Measurements from ENCODE around the gene CCK. TPM values are rescaled to one million over a fixed set of nuclear protein-coding genes. Genes with fewer than 3 reads are reported as not detected.

CCK gene
- total RNA-seq, 1 donor from 2014 or later = not detected

- Histone ChIP-seq H3K27me3 (no peaks in the 10 kb centered on the region), H3K27ac (no peak overlapping the region), H3K36me3 (peaks cover 2 to 9% of the 10 kb centered on the region in 2 donors), H3K4me3 (no peak overlapping the region), H3K4me1 (peaks cover 0 to 7% of the 10 kb centered on the region in 2 donors), H3K9me3 (no peaks in the 10 kb centered on the region)
- intact Hi-C loops (cut with DNase I) = no loop called here
- TF ChIP-seq CTCF (IDR thresholded peaks at IDR 0.05) = no peak
- no peak for DNase-seq (ENCODE audit: low spot score in 2 of 2)
Measured at GRCh38 chr3:42229266-42229941, 36.6 kb downstream of the CCK start.

- DNase-seq (ENCODE audit: low spot score in 2 of 2) = no peak
- Histone ChIP-seq H3K36me3 (peaks cover 8 to 15% of the 10 kb centered on the region in 2 donors), H3K4me1 (peaks cover 0 to 7% of the 10 kb centered on the region in 2 donors), H3K9me3 (no peaks in the 10 kb centered on the region), H3K4me3 (no peak overlapping the region), H3K27me3 (no peaks in the 10 kb centered on the region), H3K27ac (no peak overlapping the region)
- intact Hi-C loops (cut with DNase I) = no loop called here
- no peak for TF ChIP-seq CTCF (IDR thresholded peaks at IDR 0.05)
Measured at GRCh38 chr3:42228796-42229195, 37.2 kb downstream of the CCK start.

GRCh38 chr3:42226470-42227425 lies 39.2 kb downstream of the CCK start:
- Histone ChIP-seq H3K4me3 (no peak overlapping the region), H3K27ac (no peak overlapping the region), H3K27me3 (no peaks in the 10 kb centered on the region), H3K4me1 (peaks cover 0 to 7% of the 10 kb centered on the region in 2 donors), H3K36me3 (peaks cover 18 to 32% of the 10 kb centered on the region in 2 donors), H3K9me3 (no peaks in the 10 kb centered on the region)
- intact Hi-C loops (cut with DNase I) = no loop called here
- TF ChIP-seq CTCF (IDR thresholded peaks at IDR 0.05) = no peak
- no peak for DNase-seq (ENCODE audit: low spot score in 2 of 2)

- TF ChIP-seq CTCF (IDR thresholded peaks at IDR 0.05) = no peak
Measured at GRCh38 chr3:42225486-42226363, 40.3 kb downstream of the CCK start.

More at GRCh38 chr3:42225486-42226363, 40.3 kb downstream of the CCK start:
- no peak for DNase-seq (ENCODE audit: low spot score in 2 of 2)
- H3K27me3 ChIP-seq = no peaks in the 10 kb centered on the region
- intact Hi-C loops (cut with DNase I) = no loop called here
- no peak overlapping the region for H3K27ac ChIP-seq
- H3K4me3 ChIP-seq = no peak overlapping the region
- H3K36me3 ChIP-seq = peaks cover 23 to 38% of the 10 kb centered on the region in 2 donors
- H3K4me1 ChIP-seq = peaks cover 0 to 7% of the 10 kb centered on the region in 2 donors
- no peaks in the 10 kb centered on the region for H3K9me3 ChIP-seq
